Stimulated activated CD8-positive, alpha-beta memory T cell treated with anti-CD3 and anti-CD28 coated beads, Interleukin-2, amount 100 ng/mL, for 48 hours (primary cell): ENCODE measurements around the gene CHD9NB.

Source experiments
- DNase-seq, 2 donors: peaks; one replicate each; pipeline ENCODE4 v3.0.0-alpha.2; 2020; ENCODE audit warnings: low read depth in 2 of 2

The CHD9NB gene

GRCh38 chr16:53052519-53053501 is at the start of gene CHD9NB:
Gene CHD9NB (minus strand): TSS chr16:53052897. CDS start chr16:53044158, 8,739 bp downstream.
- DNase-seq: no peak

DNA sequence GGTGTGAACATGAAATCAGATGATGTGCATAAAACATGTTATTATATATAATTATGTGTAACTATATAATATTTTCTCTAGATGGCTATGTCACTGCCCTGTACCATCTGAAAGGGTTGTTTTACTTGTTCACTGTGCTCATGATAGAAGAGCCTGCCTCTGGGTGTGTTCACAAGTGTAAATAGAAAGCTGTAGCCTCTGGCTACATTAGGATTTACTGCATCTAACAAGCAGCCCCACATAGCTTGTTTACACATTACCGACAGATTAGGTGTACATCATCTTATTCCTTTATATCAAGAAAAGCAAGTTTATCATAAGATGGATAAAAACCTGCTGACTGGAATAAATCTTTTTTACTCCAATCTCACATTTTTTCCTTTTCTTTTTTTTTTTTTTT is 48.2 kb upstream of the CHD9NB start:
- no peak for DNase-seq

- DNase-seq: no peak
These were observed 47.5 kb upstream of the CHD9NB start for GRCh38 chr16:53100131-53100748.

DNA sequence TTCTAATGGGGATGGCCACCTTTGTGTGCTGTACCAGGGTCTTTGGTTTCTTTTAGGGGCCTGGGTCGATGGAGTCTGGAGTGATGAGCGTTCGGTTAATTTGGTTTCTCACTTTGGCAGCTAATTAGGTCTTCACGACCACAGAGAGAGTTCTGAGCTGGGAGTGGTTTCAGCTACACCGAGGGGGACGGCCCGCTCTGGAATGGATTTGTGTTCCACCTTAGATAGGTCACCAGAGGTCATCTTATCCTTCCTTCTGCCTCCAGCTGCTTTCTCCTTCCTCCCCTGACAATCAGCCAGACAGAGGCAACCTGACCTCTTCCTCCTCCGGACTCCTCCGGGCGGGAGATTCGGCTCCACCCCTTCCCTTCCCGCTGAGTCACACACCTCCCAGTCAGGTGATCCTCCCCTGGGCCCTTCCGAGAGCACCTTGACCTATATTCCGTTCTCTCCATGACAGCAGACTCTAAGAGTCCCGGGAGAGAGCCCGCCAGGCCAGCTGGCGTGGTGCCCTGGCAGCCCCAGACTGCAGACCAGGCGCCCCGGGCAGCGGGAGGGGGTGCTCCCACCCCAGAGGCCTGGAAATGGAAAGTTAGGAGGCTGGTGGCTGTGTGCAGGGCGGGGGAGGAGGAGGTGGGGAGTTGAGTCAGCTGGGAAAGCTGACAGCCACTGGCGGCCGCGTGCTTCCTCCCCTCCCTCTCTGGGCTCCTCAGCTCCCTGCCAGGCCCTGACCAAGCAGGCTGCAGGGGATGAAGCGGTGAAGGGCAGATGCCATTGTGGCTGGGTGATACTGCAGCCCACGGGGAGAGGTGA is 46.8 kb upstream of the CHD9NB start:
- DNase-seq: peak; percentile 42 to 47

- DNase-seq: peak; percentile 15 to 22
These were observed 46.0 kb upstream of the CHD9NB start for GRCh38 chr16:53098526-53099317.

- no peak for DNase-seq
These were observed 44.5 kb upstream of the CHD9NB start for GRCh38 chr16:53097190-53097589.

GRCh38 chr16:53094013-53094630 is 41.4 kb upstream of the CHD9NB start:
- DNase-seq: no peak

GRCh38 chr16:53093162-53093744 is 40.6 kb upstream of the CHD9NB start:
- DNase-seq: no peak

GRCh38 chr16:53092284-53092683 is 39.6 kb upstream of the CHD9NB start:
- DNase-seq: no peak

DNA sequence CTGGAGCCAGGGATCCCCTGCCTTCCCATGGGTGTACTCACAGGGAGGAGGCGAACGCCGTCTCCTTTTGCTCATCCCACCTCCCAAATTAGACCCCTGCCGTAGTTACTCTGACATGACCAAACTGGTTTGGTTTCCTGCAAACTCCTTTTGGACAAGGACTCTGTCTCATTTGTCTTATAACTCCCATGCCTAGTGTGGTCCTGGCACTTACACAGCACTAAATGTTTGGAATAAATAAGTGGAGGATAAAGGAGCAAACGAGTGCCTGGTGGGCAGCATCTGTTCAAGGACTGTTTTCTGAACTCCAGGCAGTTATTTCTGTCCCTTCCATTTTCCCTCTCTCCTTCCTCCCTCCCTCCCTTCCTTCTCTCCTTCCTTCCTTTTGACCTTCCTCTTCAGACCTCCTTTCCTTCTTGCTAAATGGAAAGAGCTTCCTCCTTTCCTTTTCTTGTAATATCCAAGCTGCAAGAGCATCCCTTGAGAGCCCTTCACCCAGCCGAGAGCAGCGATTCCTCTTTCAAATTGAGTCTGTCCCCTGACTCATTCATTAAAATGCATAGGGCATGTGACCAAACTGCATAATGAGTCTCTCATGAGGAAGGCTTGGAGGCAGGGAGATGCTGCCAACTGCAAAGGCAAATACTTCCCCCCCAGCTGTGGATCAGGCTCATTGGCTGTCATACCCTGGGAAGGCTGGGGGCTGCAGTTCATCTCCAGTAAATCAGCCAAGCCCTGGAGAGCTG is 38.9 kb upstream of the CHD9NB start:
- DNase-seq: no peak

DNA sequence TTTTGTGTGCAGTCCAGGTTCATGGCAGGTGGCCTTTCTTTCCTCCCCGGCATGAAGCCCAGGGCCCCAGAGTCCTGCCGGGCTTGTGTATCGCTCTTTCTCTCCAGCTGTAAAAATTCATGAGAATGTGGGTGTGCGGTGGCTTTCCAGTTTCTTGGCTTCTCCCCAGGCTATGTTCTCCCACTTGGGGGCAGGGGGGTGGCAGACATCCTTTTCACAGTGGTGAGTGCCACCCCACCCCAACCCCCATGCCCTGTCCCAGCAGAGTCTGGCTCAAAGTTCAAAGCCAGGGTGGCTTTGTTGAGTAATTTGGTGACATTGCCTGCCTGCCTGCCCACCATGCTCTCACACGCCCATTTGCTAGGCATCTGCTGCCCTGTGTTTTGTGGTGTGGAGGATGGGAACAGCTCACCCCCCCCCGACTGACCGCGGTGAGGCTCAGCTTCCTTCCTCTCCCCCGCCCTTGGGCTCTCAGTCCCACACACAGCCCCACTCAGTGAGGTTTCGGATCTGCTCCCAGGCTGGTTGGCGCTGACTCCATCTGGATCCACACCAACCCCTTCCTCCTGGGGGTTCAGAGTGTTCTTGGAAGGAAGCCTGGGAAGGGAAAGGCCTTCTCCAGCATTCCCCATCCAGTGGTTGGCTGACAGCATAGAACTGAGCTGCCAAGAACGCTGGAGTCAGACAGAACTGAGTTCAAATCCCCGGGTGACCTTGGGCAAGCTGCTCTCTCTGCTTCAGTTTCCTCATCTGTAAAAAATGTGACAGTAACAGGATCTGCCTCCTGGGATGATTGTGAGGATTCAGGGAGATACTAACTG is 38.1 kb upstream of the CHD9NB start:
- no peak for DNase-seq

DNA sequence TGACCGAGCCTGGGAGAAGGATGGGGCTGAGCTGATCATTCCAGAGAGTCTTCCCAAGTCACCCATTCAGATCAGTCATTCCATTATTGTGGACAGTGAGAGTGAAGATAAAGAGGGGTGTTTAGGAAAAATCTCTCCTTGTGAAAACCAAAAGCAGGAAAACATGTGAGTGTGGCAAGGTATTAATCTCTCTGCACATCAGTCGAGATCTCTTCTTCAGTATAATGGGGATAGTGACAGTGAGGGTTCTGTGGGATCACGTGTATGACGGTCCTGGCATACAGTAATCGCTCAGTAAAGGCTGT is 37.5 kb upstream of the CHD9NB start:
- no peak for DNase-seq

DNA sequence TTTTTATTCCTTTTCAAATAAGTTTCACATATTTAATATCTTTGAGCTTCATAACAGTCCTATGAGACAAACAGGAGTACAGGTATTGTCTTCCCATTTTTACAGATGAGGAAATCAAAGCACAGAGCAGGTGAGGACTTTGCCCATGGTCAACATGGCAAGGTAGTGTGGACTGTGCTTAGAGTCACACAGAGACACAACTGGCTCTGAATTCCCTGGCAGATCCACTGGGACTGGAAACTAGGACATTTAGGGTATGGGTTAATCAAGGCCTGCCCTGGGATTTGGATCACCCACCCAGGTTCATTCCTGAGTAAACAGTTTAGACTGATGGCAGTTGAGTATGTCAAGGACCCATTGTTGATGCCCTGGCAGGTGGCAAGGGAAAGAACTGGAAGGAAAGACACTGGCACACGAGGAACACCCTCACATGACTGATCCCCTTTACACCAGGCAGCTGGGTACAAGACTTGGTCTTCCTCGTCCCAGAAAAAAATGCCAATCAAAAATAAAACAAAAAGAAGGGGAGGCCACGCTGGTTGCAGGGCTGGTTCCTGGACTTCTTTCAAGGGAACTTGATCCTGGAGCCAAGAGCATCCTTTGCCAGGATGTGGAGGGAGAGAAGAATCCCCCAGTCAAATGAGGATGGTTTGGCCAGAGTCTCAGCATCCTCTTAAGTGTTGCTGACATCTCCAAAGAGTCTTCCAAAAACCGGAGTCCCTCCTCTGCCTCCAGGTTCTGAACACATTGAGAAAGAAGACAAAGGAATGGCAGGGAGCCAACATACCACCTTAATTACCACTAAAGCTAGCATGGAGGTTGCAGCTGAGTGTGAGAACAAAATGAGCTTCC is 37.0 kb upstream of the CHD9NB start:
- no peak for DNase-seq

DNA sequence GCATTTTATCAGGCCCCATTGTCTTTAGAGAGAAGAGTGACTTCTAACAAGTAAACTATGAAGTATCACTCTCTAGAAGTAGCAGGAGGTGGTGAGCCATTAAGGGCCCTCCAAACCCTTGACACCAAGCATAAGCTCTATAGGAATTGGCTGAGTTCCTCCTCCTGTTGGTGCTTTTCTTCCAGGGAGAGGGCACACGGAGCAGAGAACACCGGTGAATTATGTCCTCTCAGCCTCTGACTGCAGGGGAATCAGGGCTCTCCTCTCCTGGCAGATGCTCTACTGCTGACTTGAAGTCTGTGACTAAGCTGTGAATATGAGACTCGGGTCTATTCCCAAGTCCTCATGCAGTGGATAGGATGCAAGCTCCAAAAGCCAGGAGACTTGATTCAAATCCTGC is 34.4 kb upstream of the CHD9NB start:
- DNase-seq: no peak

DNA sequence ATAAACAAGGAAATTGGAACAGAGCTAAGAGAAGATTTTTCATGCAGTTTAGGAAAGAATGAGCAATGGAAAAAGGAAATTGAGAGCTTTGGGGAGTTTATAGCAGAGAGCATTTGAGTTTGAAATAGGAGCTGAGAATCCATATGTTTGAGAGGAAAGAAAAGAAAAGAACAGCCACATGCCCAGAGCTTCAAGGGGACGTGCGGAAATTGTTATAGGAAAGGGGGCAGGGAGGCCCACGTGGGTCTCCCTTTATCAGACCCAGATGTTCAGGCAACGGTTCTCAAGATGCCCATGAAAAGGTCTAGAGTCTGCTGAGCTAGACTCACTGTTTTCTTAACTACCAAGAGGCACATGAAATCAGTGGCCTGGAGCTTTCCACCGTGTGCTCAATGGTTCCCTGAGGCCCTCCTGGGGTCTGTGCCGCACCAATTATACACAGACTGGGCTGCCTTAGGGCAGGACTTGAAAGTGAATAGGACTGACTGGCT is 33.3 kb upstream of the CHD9NB start:
- DNase-seq: no peak

DNA sequence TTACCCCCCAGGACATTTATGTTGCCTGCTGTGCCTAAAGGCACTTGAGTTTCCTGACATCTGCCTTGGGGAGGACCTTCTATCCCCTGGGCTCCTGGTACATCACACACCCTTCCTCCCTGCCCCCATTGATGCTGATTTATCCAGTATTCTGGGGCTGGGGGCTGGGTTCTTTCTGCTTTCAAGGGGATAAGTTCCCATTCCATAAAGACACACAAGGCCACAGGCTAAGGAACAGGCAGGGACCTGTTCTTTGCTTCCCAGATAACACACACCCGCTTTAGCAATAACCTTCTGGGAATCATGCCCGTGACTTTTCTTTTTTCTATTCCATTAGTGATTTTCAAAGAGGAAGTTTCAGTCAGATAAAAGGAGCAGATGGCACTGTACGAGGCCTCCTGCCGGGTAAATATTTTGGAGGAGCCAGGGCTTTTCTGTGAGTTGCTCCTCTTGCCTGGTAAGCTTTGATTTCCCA is 32.7 kb upstream of the CHD9NB start:
- no peak for DNase-seq

DNA sequence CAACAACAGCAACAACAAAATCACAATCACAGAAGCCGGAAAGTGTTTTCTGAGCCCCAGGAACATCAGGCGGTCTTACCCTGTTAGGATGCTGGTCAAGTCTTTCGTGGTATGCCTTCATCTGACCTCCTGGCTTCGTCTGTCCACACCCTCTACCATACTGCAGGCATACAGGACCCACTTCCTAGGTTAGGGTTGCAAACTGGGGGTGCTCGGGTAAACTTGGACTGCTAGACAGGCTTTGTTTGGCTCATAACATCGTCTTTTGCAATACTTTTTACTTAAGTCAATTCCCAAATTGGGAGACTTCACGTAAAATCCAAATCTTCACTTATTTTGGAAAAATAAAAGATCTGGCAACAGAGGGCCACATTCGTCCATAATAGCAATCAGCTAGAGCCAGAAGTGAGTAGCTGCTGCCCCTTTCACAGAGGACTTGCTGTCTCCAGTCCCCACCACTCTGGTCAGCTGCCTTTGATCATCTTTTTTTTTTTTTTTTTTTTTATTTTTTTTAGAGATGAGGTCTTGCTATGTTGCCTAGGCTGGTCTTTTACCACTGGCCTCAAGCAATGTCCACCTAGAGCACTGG is 32.1 kb upstream of the CHD9NB start:
- no peak for DNase-seq
